ENCODE data around the gene FAM163B.
A peak's percentile ranks its signal among the peaks of the same experiment; 100 is the strongest.

Gene FAM163B

GRCh38 chr9:133539991-133540697 is 69.0 kb downstream of the FAM163B start:
- no peak for DNase-seq

- peak; percentile 68 for DNase-seq
Observed at GRCh38 chr9:133538851-133539833, 70.0 kb downstream of the FAM163B start.

GRCh38 chr9:133538176-133538575 is 71.0 kb downstream of the FAM163B start:
- DNase-seq: no peak

- DNase-seq: no peak
Observed at GRCh38 chr9:133537257-133537656, 71.9 kb downstream of the FAM163B start.

- DNase-seq: no peak
Observed at GRCh38 chr9:133536536-133536935, 72.7 kb downstream of the FAM163B start.

GRCh38 chr9:133536080-133536479 is 73.1 kb downstream of the FAM163B start:
- no peak for DNase-seq

GRCh38 chr9:133535306-133535877 is 73.8 kb downstream of the FAM163B start:
- no peak for DNase-seq

- DNase-seq: peak; percentile 88
Observed at GRCh38 chr9:133534346-133535291, 74.6 kb downstream of the FAM163B start, which contains the start of gene ADAMTSL2. ADAMTSL2 (plus strand) TSS chr9:133534704; CDS start chr9:133536713, 2,009 bp downstream.

GRCh38 chr9:133533857-133534256 is 75.3 kb downstream of the FAM163B start:
- DNase-seq: no peak

- peak; percentile 92 for DNase-seq
Observed at GRCh38 chr9:133532937-133533668, 76.1 kb downstream of the FAM163B start.

GRCh38 chr9:133531293-133531692 is 77.9 kb downstream of the FAM163B start:
- DNase-seq: no peak

- no peak for DNase-seq
Observed at GRCh38 chr9:133529874-133530273, 79.3 kb downstream of the FAM163B start.

- peak; percentile 76 for DNase-seq
Observed at GRCh38 chr9:133529457-133529856, 79.7 kb downstream of the FAM163B start.

- no peak for DNase-seq
Observed at GRCh38 chr9:133528876-133529241, 80.3 kb downstream of the FAM163B start.

- DNase-seq: no peak
Observed at GRCh38 chr9:133528001-133528875, 81.0 kb downstream of the FAM163B start.

- DNase-seq: no peak
Observed at GRCh38 chr9:133527444-133527920, 81.7 kb downstream of the FAM163B start.

Data from islet precursor cell (in vitro differentiated cells).